Thyroid gland (tissue), 4 donors: ENCODE measurements around the gene GAS7. TPM values are rescaled to one million over a fixed set of nuclear protein-coding genes. Genes with fewer than 3 reads are reported as not detected.

Experiments
- DNase-seq, 2 donors: peaks; one replicate each; pipeline ENCODE4 v3.0.0-alpha.2; 2019
- H3K27ac ChIP-seq, 3 donors: fragments of 200-600 bp; sonication (generic); 1 replicate in 2 of 3; 2 replicates in 1 of 3; pipeline ENCODE4 v1.5.1; 2016 to 2019; ENCODE audit warnings: mild to moderate bottlenecking in 1 of 3, moderate library complexity in 1 of 3
- H3K27me3 ChIP-seq: fragments of 200-600 bp; sonication (generic); one replicate; pipeline ENCODE4 v1.5.1; 2019
- H3K36me3 ChIP-seq, 2 donors: fragments of 200-600 bp; sonication (generic); one replicate each; pipeline ENCODE4 v1.5.1; 2016 to 2019
- H3K4me1 ChIP-seq, 2 donors: fragments of 200-600 bp; sonication (generic); one replicate each; pipeline ENCODE4 v1.5.1; 2017 to 2019
- H3K4me3 ChIP-seq, 3 donors: fragments of 200-600 bp; sonication (generic); replicated peaks in 1 of 3; 1 replicate in 2 of 3; 2 replicates in 1 of 3; pipeline ENCODE4 v1.5.1; 2016; ENCODE audit warnings: mild to moderate bottlenecking in 1 of 3
- H3K9me3 ChIP-seq: fragments of 200-600 bp; sonication (generic); one replicate; pipeline ENCODE4 v1.5.1; 2017
- CTCF ChIP-seq, 6 experiments: fragments of 200-600 bp in 3 of 6; fragments of 450-650 bp in 3 of 6; sonication (generic) in 3 of 6; IDR thresholded peaks; one replicate each; pipeline ENCODE4 v1.5.1; 2016 to 2019; ENCODE audit warnings: antibody characterized with exemption in 6 of 6, mild to moderate bottlenecking in 2 of 6, inconsistent platforms in 1 of 6, moderate library complexity in 1 of 6
- POLR2A ChIP-seq, 2 donors: fragments of 450-650 bp; IDR thresholded peaks; one replicate each; pipeline ENCODE4 v1.6.1; 2017; ENCODE audit warnings: antibody characterized with exemption in 2 of 2, mild to moderate bottlenecking in 2 of 2, moderate library complexity in 1 of 2
- WGBS, 2 donors: methylation state at CpG; one replicate each; pipeline ENCODE4 v1.1.5; 2017; 5-methylcytosine and 5-hydroxymethylcytosine counted together
- intact Hi-C: fragments of 100-400 bp; cut with DNase I; formaldehyde crosslinking; loops from one replicate; pipeline ENCODE4 v1.15.1; 2023
- total RNA-seq, 4 donors: library from RNA; depleted of rRNA; stranded (reverse); fragments of >200 nt; gene quantifications; one replicate each; pipeline ENCODE4 v1.2.3, GENCODE V29; 2016

GAS7 gene
- total RNA-seq, 4 donors from 2014 or later: 7.5 to 30.3 (median 24.1) TPM

- no peak overlapping the region for H3K4me3 ChIP-seq
- no peaks in the 10 kb centered on the region for H3K27me3 ChIP-seq
- no peaks in the 10 kb centered on the region for H3K36me3 ChIP-seq
- 32 to 33% methylated on average over 13 of the region's 13 CpGs for WGBS, 2 donors
- no peaks in the 10 kb centered on the region for H3K9me3 ChIP-seq
- no peak overlapping the region for H3K27ac ChIP-seq
- no peaks in the 10 kb centered on the region for H3K4me1 ChIP-seq
- intact Hi-C loops: loop anchor here (10.0 kb wide), 1 partner anchor 696 kb away; no protein-coding TSS in a partner anchor
- TF ChIP-seq POLR2A (IDR thresholded peaks at IDR 0.05) (no peak), CTCF (IDR thresholded peaks at IDR 0.05) (peak in 1 of 6 experiments; percentile 20)
- no peak for DNase-seq
Measured at GRCh38 chr17:9928601-9929333, 269.6 kb downstream of the GAS7 start.

- no peak overlapping the region for H3K4me3 ChIP-seq
- no peak for DNase-seq
- WGBS, 2 donors: 83 to 91% methylated on average over 11 to 17 of the region's 21 CpGs
- no peaks in the 10 kb centered on the region for H3K4me1 ChIP-seq
- intact Hi-C loops: loop anchor here (10.0 kb wide), 1 partner anchor 699 kb away; no protein-coding TSS in a partner anchor
- H3K27ac ChIP-seq: no peak overlapping the region
- no peaks in the 10 kb centered on the region for H3K36me3 ChIP-seq
- TF ChIP-seq POLR2A (IDR thresholded peaks at IDR 0.05): no peak
- no peak for TF ChIP-seq CTCF (IDR thresholded peaks at IDR 0.05)
- H3K27me3 ChIP-seq: no peaks in the 10 kb centered on the region
- no peaks in the 10 kb centered on the region for H3K9me3 ChIP-seq
Measured at GRCh38 chr17:9926150-9926804, 272.1 kb downstream of the GAS7 start.

- H3K4me3 ChIP-seq: no peak overlapping the region
- 93 to 95% methylated on average over 11 of the region's 11 CpGs for WGBS, 2 donors
- no peaks in the 10 kb centered on the region for H3K36me3 ChIP-seq
- H3K4me1 ChIP-seq: no peaks in the 10 kb centered on the region
- DNase-seq: no peak
- intact Hi-C loops: loop anchor here (10.0 kb wide), 1 partner anchor 699 kb away; no protein-coding TSS in a partner anchor
- TF ChIP-seq POLR2A (IDR thresholded peaks at IDR 0.05): no peak
- no peak for TF ChIP-seq CTCF (IDR thresholded peaks at IDR 0.05)
- no peaks in the 10 kb centered on the region for H3K27me3 ChIP-seq
- no peak overlapping the region for H3K27ac ChIP-seq
- H3K9me3 ChIP-seq: no peaks in the 10 kb centered on the region
Measured at GRCh38 chr17:9925457-9925856, 272.9 kb downstream of the GAS7 start.

- H3K27me3 ChIP-seq: no peaks in the 10 kb centered on the region
- no peaks in the 10 kb centered on the region for H3K36me3 ChIP-seq
- no peak overlapping the region for H3K4me3 ChIP-seq
- H3K9me3 ChIP-seq: no peaks in the 10 kb centered on the region
- no peaks in the 10 kb centered on the region for H3K4me1 ChIP-seq
- TF ChIP-seq CTCF (IDR thresholded peaks at IDR 0.05) (peak in 5 of 6 experiments; percentile 49 to 79 (median 70)), POLR2A (IDR thresholded peaks at IDR 0.05) (no peak)
- peak; percentile 9 to 11 for DNase-seq
- WGBS, 2 donors: 18% methylated on average over 6 of the region's 6 CpGs
- intact Hi-C loops: loop anchor here (10.0 kb wide), 1 partner anchor 700 kb away; no protein-coding TSS in a partner anchor
- H3K27ac ChIP-seq: no peak overlapping the region
Measured at GRCh38 chr17:9924735-9925191, 273.6 kb downstream of the GAS7 start.
